Activated naive CD4-positive, alpha-beta T cell (primary cell): ENCODE data around the gene TMPRSS11B.
"Not testable (repeated sequence)": the region's sequence is repeated elsewhere in the genome, so short reads cannot be mapped to it uniquely, and the experiment has no call there.

Experiments used
- DNase-seq, 4 experiments: peaks; one replicate each; lab custom pipeline; 2025; lab: John Stamatoyannopoulos, UW

TMPRSS11B gene

GRCh38 chr4:68218044-68218443 lies 27.4 kb downstream of the TMPRSS11B start:
- DNase-seq, result no peak

- no peak for DNase-seq
These were observed 29.0 kb downstream of the TMPRSS11B start for GRCh38 chr4:68216501-68216900.

GRCh38 chr4:68209003-68209402 lies 36.5 kb downstream of the TMPRSS11B start:
- no peak for DNase-seq

- DNase-seq, result not testable (repeated sequence)
These were observed 51.2 kb downstream of the TMPRSS11B start for GRCh38 chr4:68194305-68194704.

GRCh38 chr4:68193194-68193593 lies 52.3 kb downstream of the TMPRSS11B start:
- DNase-seq, result no peak

- no peak for DNase-seq
These were observed 58.3 kb downstream of the TMPRSS11B start for GRCh38 chr4:68187145-68187544.

- DNase-seq, result no peak
These were observed 60.6 kb downstream of the TMPRSS11B start for GRCh38 chr4:68184923-68185322.

- DNase-seq, result no peak
These were observed 62.1 kb downstream of the TMPRSS11B start for GRCh38 chr4:68183417-68183816.

GRCh38 chr4:68182382-68182820 lies 63.1 kb downstream of the TMPRSS11B start:
- DNase-seq, result no peak

- no peak for DNase-seq
These were observed 64.5 kb downstream of the TMPRSS11B start for GRCh38 chr4:68180849-68181526.

GRCh38 chr4:68176904-68177303 lies 68.6 kb downstream of the TMPRSS11B start:
- DNase-seq, result no peak
